Cardiac muscle cell (in vitro differentiated cells and primary cell): ENCODE data around the gene ZC3HAV1. TPM values are rescaled to one million over a fixed set of nuclear protein-coding genes. Genes with fewer than 3 reads are reported as not detected.

Experiments used
- DNase-seq, 2 donors: peaks; one replicate each; pipeline versions ENCODE4 v3.0.0 to v3.0.0-alpha.2; 2010 to 2017; ENCODE audit warnings: low read depth in 1 of 2, low spot score in 1 of 2
- H3K27ac ChIP-seq: fragments of 200-600 bp; sonication (generic); 2 replicates; pipeline ENCODE4 v1.5.1; 2016
- H3K27me3 ChIP-seq: fragments of 200-600 bp; sonication (generic); 2 replicates; pipeline ENCODE4 v1.6.0; 2016; ENCODE audit warnings: control low read depth
- H3K36me3 ChIP-seq: fragments of 200-600 bp; sonication (generic); 2 replicates; pipeline ENCODE4 v1.5.1; 2016; ENCODE audit warnings: control low read depth
- H3K4me1 ChIP-seq: fragments of 200-600 bp; sonication (generic); 2 replicates; pipeline ENCODE4 v1.8.1; 2017; ENCODE audit warnings: low read depth, mild to moderate bottlenecking, mixed run types
- H3K4me3 ChIP-seq: fragments of 200-600 bp; sonication (generic); 2 replicates; pipeline ENCODE4 v1.5.1; 2016; ENCODE audit warnings: mild to moderate bottlenecking
- H3K9me3 ChIP-seq: fragments of 200-600 bp; sonication (generic); 2 replicates; pipeline ENCODE4 v1.5.1; 2017; ENCODE audit warnings: low read depth, mild to moderate bottlenecking, control low read depth
- CTCF ChIP-seq: IDR thresholded peaks from 2 replicates; pipeline ENCODE4 v1.5.1; 2012; ENCODE audit warnings: low read depth, mild to moderate bottlenecking, low read length
- polyA plus RNA-seq: library from polyadenylated mRNA; unstranded; fragments of >200 nt; fragmentation: Nextera tagmentation; extraction: Ambion mirVana; gene quantifications from 2 replicates; pipeline ENCODE4 v1.2.1, GENCODE V29; 2016
- total RNA-seq: library from RNA; depleted of rRNA; stranded (reverse); fragments of >200 nt; gene quantifications from 2 replicates; pipeline ENCODE4 v1.2.3, GENCODE V29; 2016

Gene ZC3HAV1
- total and polyA plus RNA-seq, 2 experiments from 2014 or later = 13.8 to 18.6 TPM

DNA sequence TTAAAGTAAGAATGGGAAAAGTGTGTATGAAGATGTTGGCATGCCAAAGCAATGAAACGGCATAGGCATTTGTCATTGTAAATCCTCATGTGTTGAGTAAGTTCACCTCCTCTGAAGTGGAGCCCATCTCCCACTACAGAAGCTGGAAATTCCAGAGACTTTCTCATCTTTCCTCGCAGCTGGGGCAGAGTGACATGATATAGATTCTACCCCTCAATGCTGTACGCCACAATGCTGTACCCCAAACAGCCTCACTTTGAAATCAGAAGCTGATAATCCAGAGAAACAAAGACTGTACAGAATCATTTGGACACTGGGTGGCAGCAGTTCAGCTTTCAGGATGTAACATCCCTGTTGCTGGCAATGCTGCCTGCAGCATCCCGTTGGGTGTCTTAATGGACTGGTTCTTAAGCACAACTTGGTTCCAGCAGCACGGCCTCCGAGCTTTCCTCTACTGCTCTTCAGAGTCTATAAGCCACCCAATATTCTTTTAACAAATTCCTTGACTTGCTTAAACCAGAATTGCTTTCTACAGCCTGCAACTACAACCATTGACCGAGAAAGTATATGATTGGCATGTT, 92.5 kb downstream of the ZC3HAV1 start:
- Histone ChIP-seq H3K4me1 (no peaks in the 10 kb centered on the region), H3K4me3 (no peak overlapping the region), H3K27ac (no peak overlapping the region), H3K27me3 (no peaks in the 10 kb centered on the region), H3K36me3 (no peaks in the 10 kb centered on the region), H3K9me3 (no peaks in the 10 kb centered on the region)
- DNase-seq = peak; percentile 71 to 82
- TF ChIP-seq CTCF = peak; percentile 71

- no peaks in the 10 kb centered on the region for H3K36me3 ChIP-seq
- no peaks in the 10 kb centered on the region for H3K27me3 ChIP-seq
- no peaks in the 10 kb centered on the region for H3K9me3 ChIP-seq
- no peak overlapping the region for H3K4me3 ChIP-seq
- no peak overlapping the region for H3K27ac ChIP-seq
- TF ChIP-seq CTCF = no peak
- no peak for DNase-seq
- no peaks in the 10 kb centered on the region for H3K4me1 ChIP-seq
These were observed 98.1 kb downstream of the ZC3HAV1 start for GRCh38 chr7:139011373-139011772.

- H3K4me1 ChIP-seq = no peaks in the 10 kb centered on the region
- no peaks in the 10 kb centered on the region for H3K27me3 ChIP-seq
- H3K27ac ChIP-seq = no peak overlapping the region
- no peaks in the 10 kb centered on the region for H3K9me3 ChIP-seq
- no peak overlapping the region for H3K4me3 ChIP-seq
- no peaks in the 10 kb centered on the region for H3K36me3 ChIP-seq
- no peak for DNase-seq
- TF ChIP-seq CTCF = no peak
These were observed 105.0 kb downstream of the ZC3HAV1 start for GRCh38 chr7:139004321-139005090.

DNA sequence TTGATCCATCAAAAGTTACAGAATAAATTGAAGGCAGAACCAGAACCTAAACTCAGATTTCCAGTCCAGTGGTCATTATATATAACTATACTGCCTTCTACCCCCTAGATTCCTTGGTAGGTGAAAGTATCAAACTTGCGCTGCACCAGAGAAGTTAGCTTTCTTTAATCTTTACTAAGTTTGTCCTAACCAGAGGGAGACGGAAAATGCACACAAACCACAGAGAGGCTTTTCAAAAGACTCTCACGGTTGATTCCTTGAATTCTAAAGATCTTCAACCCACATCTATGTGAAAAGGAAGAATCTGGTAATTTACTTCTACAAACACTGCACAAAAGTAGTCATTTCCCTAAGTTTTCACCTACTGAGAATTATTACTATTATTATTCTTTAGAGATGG, 110.1 kb downstream of the ZC3HAV1 start:
- no peak for TF ChIP-seq CTCF
- DNase-seq = no peak
- Histone ChIP-seq H3K9me3 (no peaks in the 10 kb centered on the region), H3K4me1 (no peaks in the 10 kb centered on the region), H3K27me3 (no peaks in the 10 kb centered on the region), H3K4me3 (no peak overlapping the region), H3K27ac (no peak overlapping the region), H3K36me3 (no peaks in the 10 kb centered on the region)

Other genes starting within 250 kb of the ZC3HAV1 start
- 8.8 and 13.6 TPM in 2 replicates for gene KIAA1549, start 128.3 kb downstream of the ZC3HAV1 start, total RNA-seq
- gene KIAA1549, start 128.3 kb downstream of the ZC3HAV1 start, polyA plus RNA-seq = 7.5 and 8.8 TPM in 2 replicates
- 10.4 and 23.5 TPM in 2 replicates for gene ZC3HAV1L, start 73.7 kb downstream of the ZC3HAV1 start, total RNA-seq
- 5.7 and 6.0 TPM in 2 replicates for gene ZC3HAV1L, start 73.7 kb downstream of the ZC3HAV1 start, polyA plus RNA-seq
- gene UBN2, start 121.5 kb upstream of the ZC3HAV1 start, total RNA-seq = 5.7 and 11.2 TPM in 2 replicates
- gene UBN2, start 121.5 kb upstream of the ZC3HAV1 start, polyA plus RNA-seq = 4.7 and 5.5 TPM in 2 replicates
- 10.9 and 22.5 TPM in 2 replicates for gene FMC1, start 231.6 kb upstream of the ZC3HAV1 start, total RNA-seq
- 101 and 129 TPM in 2 replicates for gene FMC1, start 231.6 kb upstream of the ZC3HAV1 start, polyA plus RNA-seq